ENCODE results near the gene CD55. TPM values are rescaled to one million over a fixed set of nuclear protein-coding genes. Genes with fewer than 3 reads are reported as not detected.

Gene CD55
- total RNA-seq, 4 donors from 2014 or later = 138 to 264 (median 197) TPM

DNA sequence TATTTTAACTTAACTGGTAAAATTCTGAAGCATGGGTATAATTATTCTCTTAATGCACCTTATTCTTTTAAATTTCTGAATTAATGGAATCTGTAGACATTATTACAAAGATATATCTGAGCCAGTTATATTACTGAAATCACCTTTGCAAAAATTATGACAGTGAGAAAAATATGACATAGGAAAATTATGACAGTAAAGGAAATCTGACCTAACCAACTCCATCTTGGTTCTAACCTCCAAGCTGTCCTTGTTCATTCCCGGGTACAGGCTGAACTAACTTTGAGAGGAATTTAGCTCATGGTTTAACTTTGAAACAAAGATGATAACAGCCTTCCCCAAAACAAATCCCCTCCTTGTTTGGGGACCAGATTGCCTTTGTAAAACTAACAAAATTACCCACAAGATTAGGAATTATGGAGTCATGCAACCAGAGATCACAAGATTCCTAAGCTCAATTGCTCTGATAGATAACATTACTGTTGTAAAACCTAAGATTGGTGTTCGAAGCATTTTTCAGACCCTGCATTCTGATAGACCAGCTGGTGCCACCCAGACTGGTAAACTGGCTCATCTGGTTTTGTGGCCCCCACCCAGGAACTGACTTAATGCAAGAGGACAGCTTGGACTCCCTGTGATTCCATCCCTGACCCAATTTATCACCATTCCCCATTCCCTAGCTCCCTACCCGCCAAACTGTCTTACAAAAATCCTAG lies 9.4 kb upstream of the CD55 start:
- WGBS = 82% methylated on average over 3 of the region's 3 CpGs

DNA sequence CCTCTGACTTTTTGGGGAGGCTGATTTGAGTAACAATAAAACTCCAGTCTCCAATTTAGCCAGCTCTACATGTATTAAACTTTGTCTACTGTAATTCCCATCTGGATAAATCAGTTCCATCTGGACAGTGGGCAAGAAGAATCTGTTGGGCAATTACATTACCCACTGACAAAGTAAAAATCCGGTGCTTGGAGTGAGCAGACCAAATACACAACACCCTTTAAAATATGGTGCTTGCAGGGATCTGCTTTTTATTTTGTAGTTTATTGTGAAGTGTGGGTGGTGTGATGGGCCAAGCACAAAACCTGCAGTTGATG lies 8.9 kb upstream of the CD55 start:
- TF ChIP-seq EP300 (IDR thresholded peaks at IDR 0.05) (no peak), POLR2AphosphoS5 (IDR thresholded peaks at IDR 0.05) (no peak), POLR2A (IDR thresholded peaks at IDR 0.05) (no peak)
- TF ChIP-seq, protein P1, sequence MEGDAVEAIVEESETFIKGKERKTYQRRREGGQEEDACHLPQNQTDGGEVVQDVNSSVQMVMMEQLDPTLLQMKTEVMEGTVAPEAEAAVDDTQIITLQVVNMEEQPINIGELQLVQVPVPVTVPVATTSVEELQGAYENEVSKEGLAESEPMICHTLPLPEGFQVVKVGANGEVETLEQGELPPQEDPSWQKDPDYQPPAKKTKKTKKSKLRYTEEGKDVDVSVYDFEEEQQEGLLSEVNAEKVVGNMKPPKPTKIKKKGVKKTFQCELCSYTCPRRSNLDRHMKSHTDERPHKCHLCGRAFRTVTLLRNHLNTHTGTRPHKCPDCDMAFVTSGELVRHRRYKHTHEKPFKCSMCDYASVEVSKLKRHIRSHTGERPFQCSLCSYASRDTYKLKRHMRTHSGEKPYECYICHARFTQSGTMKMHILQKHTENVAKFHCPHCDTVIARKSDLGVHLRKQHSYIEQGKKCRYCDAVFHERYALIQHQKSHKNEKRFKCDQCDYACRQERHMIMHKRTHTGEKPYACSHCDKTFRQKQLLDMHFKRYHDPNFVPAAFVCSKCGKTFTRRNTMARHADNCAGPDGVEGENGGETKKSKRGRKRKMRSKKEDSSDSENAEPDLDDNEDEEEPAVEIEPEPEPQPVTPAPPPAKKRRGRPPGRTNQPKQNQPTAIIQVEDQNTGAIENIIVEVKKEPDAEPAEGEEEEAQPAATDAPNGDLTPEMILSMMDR (IDR thresholded peaks at IDR 0.05) = no peak
- DNase-seq (ENCODE audit: low spot score in 2 of 2) = no peak
- Histone ChIP-seq H3K4me3 (no peak overlapping the region), H3K4me1 (peaks cover 57% of the 10 kb centered on the region), H3K36me3 (no peaks in the 10 kb centered on the region), H3K27me3 (no peaks in the 10 kb centered on the region), H3K9me3 (no peaks in the 10 kb centered on the region), H3K27ac (no peak overlapping the region)
- 68% methylated on average over 1 of the region's 1 CpG for WGBS

More for the DNA sequence above, 9.4 kb upstream of the CD55 start:
- Histone ChIP-seq H3K4me3 (no peak overlapping the region), H3K27me3 (no peaks in the 10 kb centered on the region), H3K4me1 (peaks cover 52% of the 10 kb centered on the region), H3K9me3 (no peaks in the 10 kb centered on the region), H3K27ac (no peak overlapping the region), H3K36me3 (no peaks in the 10 kb centered on the region)
- no peak for TF ChIP-seq POLR2AphosphoS5 (IDR thresholded peaks at IDR 0.05)
- TF ChIP-seq POLR2A (IDR thresholded peaks at IDR 0.05) = no peak
- TF ChIP-seq, protein P1 (IDR thresholded peaks at IDR 0.05) = no peak
- no peak for TF ChIP-seq EP300 (IDR thresholded peaks at IDR 0.05)
- no peak for DNase-seq (ENCODE audit: low spot score in 2 of 2)

DNA sequence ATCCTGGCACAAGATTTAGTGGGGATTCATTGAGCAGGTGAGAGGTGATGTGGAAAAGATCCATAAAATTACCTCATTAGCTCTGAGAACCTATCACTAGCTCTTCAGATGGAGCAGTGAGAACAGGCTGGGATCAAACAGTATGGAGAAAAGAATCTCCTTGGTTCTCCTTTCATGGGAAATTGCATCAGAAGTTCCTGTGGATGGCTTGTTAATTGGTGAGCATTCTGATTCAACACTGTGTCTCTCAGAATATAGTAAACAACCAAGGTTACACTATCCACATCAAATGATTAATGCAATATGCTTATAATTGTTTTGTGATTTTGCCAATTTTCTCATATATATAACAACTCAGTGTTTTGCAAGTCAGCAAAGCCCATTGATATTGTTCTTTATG lies 8.3 kb upstream of the CD55 start:
- DNase-seq (ENCODE audit: low spot score in 2 of 2) = no peak
- TF ChIP-seq POLR2A (IDR thresholded peaks at IDR 0.05) = no peak
- TF ChIP-seq POLR2AphosphoS5 (IDR thresholded peaks at IDR 0.05) = no peak
- TF ChIP-seq, protein P1 (IDR thresholded peaks at IDR 0.05) = no peak
- no peak for TF ChIP-seq EP300 (IDR thresholded peaks at IDR 0.05)
- H3K36me3 ChIP-seq = no peaks in the 10 kb centered on the region
- H3K4me1 ChIP-seq = peaks cover 63% of the 10 kb centered on the region
- no peaks in the 10 kb centered on the region for H3K27me3 ChIP-seq
- no peak overlapping the region for H3K27ac ChIP-seq
- H3K9me3 ChIP-seq = no peaks in the 10 kb centered on the region
- no peak overlapping the region for H3K4me3 ChIP-seq

DNA sequence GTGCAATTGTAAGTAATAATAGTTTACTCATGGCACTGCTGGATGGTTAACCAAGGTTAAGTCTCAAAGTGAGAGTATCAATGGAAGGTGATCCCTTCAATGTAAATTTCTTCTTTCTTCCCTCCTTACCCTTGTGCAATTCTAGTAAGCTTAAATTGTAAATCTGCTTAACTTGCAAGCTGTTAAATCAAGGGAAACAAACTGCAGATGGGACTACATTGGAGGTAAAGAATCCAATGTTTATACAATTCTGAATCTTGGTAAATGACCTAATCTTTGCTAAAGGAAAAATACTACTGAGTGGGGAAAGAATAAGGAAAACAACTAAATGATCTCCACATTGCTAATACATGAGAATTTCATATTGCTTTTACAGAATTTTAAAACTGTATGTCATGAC lies 6.7 kb upstream of the CD55 start:
- H3K4me1 ChIP-seq = peaks cover 67% of the 10 kb centered on the region
- no peaks in the 10 kb centered on the region for H3K9me3 ChIP-seq
- no peak overlapping the region for H3K27ac ChIP-seq
- TF ChIP-seq EP300 (IDR thresholded peaks at IDR 0.05) (no peak), POLR2A (IDR thresholded peaks at IDR 0.05) (no peak), POLR2AphosphoS5 (IDR thresholded peaks at IDR 0.05) (no peak)
- TF ChIP-seq, protein P1 (IDR thresholded peaks at IDR 0.05) = no peak
- no peaks in the 10 kb centered on the region for H3K36me3 ChIP-seq
- no peaks in the 10 kb centered on the region for H3K27me3 ChIP-seq
- DNase-seq (ENCODE audit: low spot score in 2 of 2) = no peak
- H3K4me3 ChIP-seq = no peak overlapping the region

DNA sequence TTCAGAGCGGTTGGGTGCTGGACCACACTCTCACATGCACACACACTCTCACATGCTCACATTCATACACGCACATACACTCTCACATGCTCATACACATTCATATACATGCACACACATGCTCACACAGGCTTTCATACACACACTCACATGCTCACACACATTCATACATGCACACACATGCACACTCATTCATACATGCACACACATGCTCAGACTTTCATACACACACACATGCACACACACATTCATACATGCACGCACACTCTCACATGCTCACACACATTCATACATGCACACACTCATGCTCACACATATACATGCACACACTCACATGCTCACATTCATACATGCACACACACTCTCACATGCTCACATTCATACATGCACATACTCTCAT lies 6.0 kb upstream of the CD55 start:
- no peak for DNase-seq (ENCODE audit: low spot score in 2 of 2)
- H3K27ac ChIP-seq = no peak overlapping the region
- H3K4me3 ChIP-seq = no peak overlapping the region
- no peaks in the 10 kb centered on the region for H3K9me3 ChIP-seq
- H3K27me3 ChIP-seq = no peaks in the 10 kb centered on the region
- WGBS = 87% methylated on average over 3 of the region's 3 CpGs
- no peaks in the 10 kb centered on the region for H3K36me3 ChIP-seq
- no peak for TF ChIP-seq POLR2AphosphoS5 (IDR thresholded peaks at IDR 0.05)
- no peak for TF ChIP-seq POLR2A (IDR thresholded peaks at IDR 0.05)
- H3K4me1 ChIP-seq = peaks cover 65% of the 10 kb centered on the region

DNA sequence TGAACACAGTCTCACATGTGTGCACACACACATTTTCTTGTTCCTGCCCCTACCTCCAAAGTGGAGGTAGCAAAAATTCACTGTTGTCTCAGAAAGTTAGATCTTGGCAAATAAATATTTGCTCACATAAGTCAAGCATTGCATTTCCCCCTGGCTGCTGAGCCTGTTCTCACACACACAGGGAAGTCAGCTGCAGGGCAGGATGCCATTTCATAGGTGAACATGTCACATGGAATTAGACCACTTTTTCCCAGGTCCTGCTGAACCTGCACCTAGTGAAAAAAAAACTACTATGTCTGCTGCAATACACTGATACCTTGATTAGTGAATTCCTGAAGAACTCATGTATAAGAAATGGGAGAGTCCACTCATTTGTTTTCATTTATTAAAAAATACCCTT lies 5.3 kb upstream of the CD55 start:
- H3K4me1 ChIP-seq = peaks cover 65% of the 10 kb centered on the region
- H3K27ac ChIP-seq = peak overlapping the region; percentile 85
- no peaks in the 10 kb centered on the region for H3K27me3 ChIP-seq
- TF ChIP-seq EP300 (IDR thresholded peaks at IDR 0.05) (no peak), POLR2A (IDR thresholded peaks at IDR 0.05) (no peak), POLR2AphosphoS5 (IDR thresholded peaks at IDR 0.05) (no peak)
- TF ChIP-seq, protein P1 (IDR thresholded peaks at IDR 0.05) = no peak
- no peaks in the 10 kb centered on the region for H3K36me3 ChIP-seq
- H3K4me3 ChIP-seq = no peak overlapping the region
- DNase-seq (ENCODE audit: low spot score in 2 of 2) = no peak
- H3K9me3 ChIP-seq = no peaks in the 10 kb centered on the region

All from suprapubic skin (tissue), 4 donors.